ENCODE results near the gene SOX4.

The SOX4 gene

GRCh38 chr6:21615504-21615903, 22.0 kb downstream of the SOX4 start:
- DNase-seq: no peak

GRCh38 chr6:21616005-21616404, 22.5 kb downstream of the SOX4 start:
- no peak for DNase-seq

- DNase-seq: no peak
These were observed 32.1 kb downstream of the SOX4 start for GRCh38 chr6:21625642-21626041.

GRCh38 chr6:21626756-21627155, 33.2 kb downstream of the SOX4 start:
- DNase-seq: no peak

- DNase-seq: no peak
These were observed 34.6 kb downstream of the SOX4 start for GRCh38 chr6:21628160-21628559.

- DNase-seq: no peak
These were observed 40.1 kb downstream of the SOX4 start for GRCh38 chr6:21633511-21634109.

- DNase-seq: no peak
These were observed 41.0 kb downstream of the SOX4 start for GRCh38 chr6:21634582-21634981.

GRCh38 chr6:21636876-21637275, 43.3 kb downstream of the SOX4 start:
- DNase-seq: no peak

- no peak for DNase-seq
These were observed 45.8 kb downstream of the SOX4 start for GRCh38 chr6:21639316-21639715.

Measured in stimulated activated CD4-positive, alpha-beta T cell treated with anti-CD3 and anti-CD28 coated beads, Interleukin-2, amount 100 ng/mL, for 24 hours (primary cell).